H1 (cell line): ENCODE results near the gene ZBTB16. TPM values are rescaled to one million over a fixed set of nuclear protein-coding genes. Genes with fewer than 3 reads are reported as not detected.

Source experiments
- CTCF ChIA-PET: fragments of 300-600 bp; sonication (Branson Sonifier 250); formaldehyde crosslinking; loops from one replicate; lab custom pipeline; 2021; ENCODE audit not compliant: partially characterized antibody; lab: Charles Lee
- POLR2A ChIA-PET: fragments of 300-600 bp; sonication (Branson Sonifier 250); formaldehyde crosslinking; loops from one replicate; lab custom pipeline; 2021; ENCODE audit warnings: inconsistent platforms; ENCODE audit not compliant: partially characterized antibody; lab: Charles Lee
- DNase-seq, 2 experiments: peaks; one replicate each; pipeline versions ENCODE4 v3.0.0 to v3.0.0-alpha.2; 2010 to 2022; ENCODE audit warnings: low spot score in 2 of 2, low read depth in 1 of 2, mixed read lengths in 1 of 2
- FAIRE-seq: peaks from 2 replicates; lab custom pipeline; 2011; peaks lifted over from hg19 to GRCh38; lab: Jason Lieb, UNC
- H2AFZ ChIP-seq: 2 replicates; pipeline ENCODE4 v1.8.1; 2012; ENCODE audit warnings: low read length, inconsistent platforms
- H2AK5ac ChIP-seq: 2 replicates; pipeline ENCODE4 v1.6.1; 2013; ENCODE audit warnings: low read depth, low read length
- H2BK120ac ChIP-seq: replicated peaks from 2 replicates; pipeline ENCODE3; 2013; ENCODE audit warnings: low read depth, low read length, inconsistent platforms
- H2BK12ac ChIP-seq: 2 replicates; pipeline ENCODE4 v1.6.1; 2013; ENCODE audit warnings: low read depth, low read length
- H2BK15ac ChIP-seq: 2 replicates; pipeline ENCODE4 v1.6.1; 2013; ENCODE audit warnings: low read length
- H2BK20ac ChIP-seq: 2 replicates; pipeline ENCODE4 v1.6.1; 2013; ENCODE audit warnings: low read length
- H2BK5ac ChIP-seq: 2 replicates; pipeline ENCODE4 v1.6.1; 2013; ENCODE audit warnings: low read depth, low read length
- H3K14ac ChIP-seq: 2 replicates; pipeline ENCODE4 v1.6.1; 2013; ENCODE audit warnings: inconsistent platforms; ENCODE audit not compliant: insufficient read length
- H3K18ac ChIP-seq: 2 replicates; pipeline ENCODE4 v1.6.1; 2013; ENCODE audit warnings: low read length; ENCODE audit errors: extremely low read depth
- H3K23ac ChIP-seq: 2 replicates; pipeline ENCODE4 v1.6.1; 2013; ENCODE audit warnings: inconsistent platforms; ENCODE audit not compliant: insufficient read length
- H3K23me2 ChIP-seq: 2 replicates; pipeline ENCODE4 v1.6.1; 2013; ENCODE audit warnings: low read depth, low read length
- H3K27ac ChIP-seq: 2 replicates; pipeline ENCODE4 v1.6.1; 2011; ENCODE audit warnings: low read depth, low read length, inconsistent platforms
- H3K27me3 ChIP-seq, 4 experiments: replicated peaks in 1 of 4; 1 replicate in 1 of 4; 2 replicates in 3 of 4; pipeline versions ENCODE4 v1.6.1 to v1.8.1; 2011 to 2013; ENCODE audit warnings: low read length in 3 of 4, mild to moderate bottlenecking in 3 of 4, inconsistent platforms in 2 of 4, mixed read lengths in 2 of 4, moderate library complexity in 1 of 4; ENCODE audit not compliant: control insufficient read depth in 3 of 4, insufficient read depth in 3 of 4; ENCODE audit errors: extremely low read depth in 1 of 4
- H3K36me3 ChIP-seq, 4 experiments: 2 replicates each; pipeline versions ENCODE4 v1.6.1 to v1.8.1; 2011 to 2013; ENCODE audit warnings: mild to moderate bottlenecking in 4 of 4, low read length in 3 of 4, moderate library complexity in 2 of 4, control low read depth in 1 of 4, inconsistent platforms in 1 of 4; ENCODE audit not compliant: insufficient read depth in 4 of 4, control insufficient read depth in 2 of 4
- H3K4ac ChIP-seq: replicated peaks from 2 replicates; pipeline ENCODE3; 2013; ENCODE audit warnings: low read length, low read depth, mixed read lengths, inconsistent platforms; ENCODE audit not compliant: insufficient read length
- H3K4me1 ChIP-seq, 4 experiments: replicated peaks in 1 of 4; 1 replicate in 1 of 4; 2 replicates in 3 of 4; pipeline versions ENCODE4 v1.6.1 to v1.8.1; 2011 to 2013; ENCODE audit warnings: low read length in 3 of 4, inconsistent platforms in 2 of 4, mixed read lengths in 1 of 4; ENCODE audit not compliant: insufficient read depth in 4 of 4, control insufficient read depth in 3 of 4
- H3K4me2 ChIP-seq, 2 experiments: 2 replicates each; pipeline versions ENCODE4 v1.6.1 to v1.8.1; 2011 to 2013; ENCODE audit warnings: low read depth in 2 of 2, low read length in 2 of 2, control low read depth in 1 of 2, inconsistent platforms in 1 of 2, mild to moderate bottlenecking in 1 of 2; ENCODE audit not compliant: insufficient read depth in 1 of 2
- H3K4me3 ChIP-seq, 4 experiments: fragments of 200-600, 300-600 bp in 1 of 4; sonication (generic), shearing (Covaris generic), sonication (Bioruptor Twin) in 1 of 4; 2 replicates each; pipeline versions ENCODE4 v1.5.1 to v1.8.1; 2011 to 2016; ENCODE audit warnings: low read length in 4 of 4, low read depth in 3 of 4, control low read depth in 2 of 4, inconsistent platforms in 2 of 4, mild to moderate bottlenecking in 2 of 4, mixed read lengths in 1 of 4, moderate library complexity in 1 of 4; ENCODE audit not compliant: insufficient read depth in 2 of 4; ENCODE audit errors: extremely low read depth in 1 of 4
- H3K56ac ChIP-seq: replicated peaks from 2 replicates; pipeline ENCODE3; 2013; ENCODE audit warnings: low read depth, mild to moderate bottlenecking, mixed read lengths, low read length, inconsistent platforms; ENCODE audit not compliant: insufficient read length
- H3K79me1 ChIP-seq: 2 replicates; pipeline ENCODE4 v1.6.1; 2013; ENCODE audit warnings: low read depth, low read length, control low read depth
- H3K79me2 ChIP-seq, 2 experiments: 2 replicates each; pipeline versions ENCODE4 v1.6.1 to v1.8.1; 2012 to 2013; ENCODE audit warnings: low read length in 2 of 2, mild to moderate bottlenecking in 2 of 2, inconsistent platforms in 1 of 2; ENCODE audit not compliant: insufficient read depth in 2 of 2, control insufficient read depth in 1 of 2
- H3K9ac ChIP-seq, 4 experiments: replicated peaks in 1 of 4; 1 replicate in 1 of 4; 2 replicates in 3 of 4; pipeline versions ENCODE4 v1.6.1 to v1.8.1; 2011 to 2013; ENCODE audit warnings: low read depth in 3 of 4, low read length in 3 of 4, control low read depth in 2 of 4, mild to moderate bottlenecking in 2 of 4, moderate library complexity in 2 of 4, inconsistent platforms in 1 of 4; ENCODE audit errors: extremely low read depth in 1 of 4
- H3K9me3 ChIP-seq, 2 experiments: 2 replicates each; pipeline versions ENCODE4 v1.6.1 to v1.8.1; 2012 to 2013; ENCODE audit warnings: mild to moderate bottlenecking in 2 of 2, moderate library complexity in 2 of 2, control low read depth in 1 of 2, inconsistent platforms in 1 of 2, low read depth in 1 of 2, low read length in 1 of 2, mixed read lengths in 1 of 2; ENCODE audit not compliant: insufficient read depth in 2 of 2
- H4K20me1 ChIP-seq, 2 experiments: replicated peaks in 1 of 2; 2 replicates each; pipeline versions ENCODE3 to v1.8.1; 2011 to 2013; ENCODE audit warnings: inconsistent platforms in 2 of 2, low read length in 2 of 2, mild to moderate bottlenecking in 1 of 2; ENCODE audit not compliant: insufficient read depth in 2 of 2, control insufficient read depth in 1 of 2
- H4K5ac ChIP-seq: 2 replicates; pipeline ENCODE4 v1.6.1; 2013; ENCODE audit warnings: low read length, low read depth, mixed read lengths, inconsistent platforms; ENCODE audit not compliant: insufficient read length
- H4K8ac ChIP-seq: 2 replicates; pipeline ENCODE4 v1.8.0; 2013; ENCODE audit warnings: mild to moderate bottlenecking, moderate library complexity, low read length, inconsistent platforms; ENCODE audit not compliant: insufficient read depth; ENCODE audit errors: extremely low read depth
- H4K91ac ChIP-seq: replicated peaks from 2 replicates; pipeline ENCODE3; 2013; ENCODE audit warnings: low read length, mixed read lengths, inconsistent platforms; ENCODE audit not compliant: insufficient read length
- ATF3 ChIP-seq: IDR thresholded peaks from 2 replicates; pipeline ENCODE4 v1.6.1; 2011; ENCODE audit warnings: low read depth, mild to moderate bottlenecking, low read length; ENCODE audit not compliant: insufficient read depth
- BACH1 ChIP-seq: IDR thresholded peaks from 2 replicates; pipeline ENCODE4 v1.6.1; 2012; ENCODE audit warnings: low read length, improper control_type of control experiment
- CBX8 ChIP-seq: fragments of 300-800, 300-1000 bp; sonication (generic); IDR thresholded peaks from 2 replicates; pipeline ENCODE4 v1.7.1; 2016; ENCODE audit warnings: low read depth, low read length, borderline replicate concordance
- CHD2 ChIP-seq: IDR thresholded peaks from 2 replicates; pipeline ENCODE4 v1.6.1; 2012; ENCODE audit warnings: low read length, improper control_type of control experiment
- FOSL1 ChIP-seq: IDR thresholded peaks from 2 replicates; pipeline ENCODE4 v1.6.1; 2011; ENCODE audit warnings: mild to moderate bottlenecking, low read depth, low read length, moderate library complexity; ENCODE audit not compliant: insufficient read depth
- JUND ChIP-seq: IDR thresholded peaks from 2 replicates; pipeline ENCODE4 v1.6.1; 2011; ENCODE audit warnings: mild to moderate bottlenecking, improper control_type of control experiment, low read length
- MAFK ChIP-seq: IDR thresholded peaks from 2 replicates; pipeline ENCODE4 v1.6.1; 2012; ENCODE audit warnings: low read depth, mild to moderate bottlenecking, improper control_type of control experiment, low read length
- RAD21 ChIP-seq, 2 experiments: IDR thresholded peaks in 1 of 2; conservative IDR thresholded peaks in 1 of 2; 2 replicates each; pipeline ENCODE4 v1.6.1; 2011; ENCODE audit warnings: low read depth in 2 of 2, low read length in 2 of 2, improper control_type of control experiment in 1 of 2, inconsistent platforms in 1 of 2, mild to moderate bottlenecking in 1 of 2, moderate library complexity in 1 of 2
- RNF2 ChIP-seq: fragments of 200-900, 300-1000 bp; sonication (generic); IDR thresholded peaks from 2 replicates; pipeline ENCODE4 v1.7.1; 2016; ENCODE audit warnings: borderline replicate concordance, low read depth, mild to moderate bottlenecking, antibody characterized with exemption, low read length; ENCODE audit not compliant: poor library complexity, severe bottlenecking; ENCODE audit errors: missing control alignments
- SAP30 ChIP-seq: fragments of 300-600 bp; sonication (generic); IDR thresholded peaks from 2 replicates; pipeline ENCODE4 v1.7.1; 2012; ENCODE audit warnings: low read length, moderate library complexity, mild to moderate bottlenecking, inconsistent platforms; ENCODE audit not compliant: insufficient read depth, insufficient replicate concordance
- TBP ChIP-seq: IDR thresholded peaks from 2 replicates; pipeline ENCODE4 v1.6.1; 2011; ENCODE audit warnings: low read depth, low read length, improper control_type of control experiment
- TEAD4 ChIP-seq: IDR thresholded peaks from 2 replicates; pipeline ENCODE4 v1.6.1; 2012; ENCODE audit warnings: low read depth, low read length, inconsistent platforms, mixed read lengths
- WGBS, 2 experiments: shearing (Covaris generic) in 1 of 2; methylation state at CpG; one replicate each; pipeline versions ENCODE4 v1.1.6 to v1.1.7; 2013 to 2015; ENCODE audit warnings: low lambda C conversion rate in 2 of 2, mixed read lengths in 2 of 2, inconsistent platforms in 1 of 2, low coverage in 1 of 2, missing lambda C conversion rate in 1 of 2; ENCODE audit not compliant: insufficient replicate concordance in 2 of 2, insufficient coverage in 1 of 2, insufficient read length in 1 of 2; ENCODE audit errors: extremely low coverage in 1 of 2, missing lambda C conversion rate in 1 of 2; 5-methylcytosine and 5-hydroxymethylcytosine counted together
- polyA plus RNA-seq, 7 experiments: library from polyadenylated mRNA; depleted of rRNA in 3 of 7; stranded (reverse) in 5 of 7; unstranded in 2 of 7; fragments of >200 nt in 5 of 7; fragments of 200-250 nt in 2 of 7; gene quantifications; 1 replicate in 5 of 7; 2 replicates in 1 of 7; 4 replicates in 1 of 7; pipeline versions ENCODE4 v1.2.1 to v1.2.3, GENCODE V29; 2011 to 2013; ENCODE audit warnings: missing spikeins in 2 of 7, mixed read lengths in 2 of 7
- total RNA-seq: library from RNA; stranded (reverse); fragmentation: NEBNext Ultra II Directional; extraction: Animal tissue kit (Norgen Biotek cat#: 25700); gene quantifications from 2 replicates; pipeline ENCODE4 v1.2.1, GENCODE V29; 2021

ZBTB16 gene
- total and polyA plus RNA-seq, 2 of the 8 experiments (the other 6 are each of a cell fraction or from before 2014, with no cell fraction given) = 0.12 to 0.61 TPM

GRCh38 chr11:114027926-114028325 is 31.6 kb upstream of the ZBTB16 start:
- H3K27me3 ChIP-seq = peaks cover 0 to 2% (median 0%) of the 10 kb centered on the region in 4 experiments; a peak in 1 of 7 replicates
- DNase-seq (no peak), FAIRE-seq (no peak)
- TF ChIP-seq ATF3 (no peak), TBP (no peak), RNF2 (no peak), BACH1 (no peak), JUND (no peak), CBX8 (no peak), CHD2 (no peak), TEAD4 (no peak), SAP30 (no peak), RAD21 (IDR thresholded peaks at IDR 0.05 in 1 of 2, conservative IDR thresholded peaks at IDR 0.05 in 1 of 2; ENCODE audit: low read depth in 2 of 2, low read length in 2 of 2) (no peak), MAFK (no peak), FOSL1 (no peak)
- no peak overlapping the region for H3K9ac ChIP-seq
- no peak overlapping the region for H3K27ac ChIP-seq
- no peak overlapping the region for H3K4ac ChIP-seq
- H3K79me1 ChIP-seq = no peaks in the 10 kb centered on the region
- WGBS, 2 experiments = 86% methylated on average over 4 of the region's 4 CpGs; no CpG with 5 or more reads in 1 of the 2 experiments
- no peak overlapping the region for H4K91ac ChIP-seq
- no peak overlapping the region for H2BK120ac ChIP-seq
- no peaks in the 10 kb centered on the region for H3K9me3 ChIP-seq
- no peak overlapping the region for H3K23ac ChIP-seq
- H3K79me2 ChIP-seq = no peaks in the 10 kb centered on the region
- H2BK5ac ChIP-seq = no peak overlapping the region
- no peak overlapping the region for H3K18ac ChIP-seq
- H2AK5ac ChIP-seq = no peak overlapping the region
- H3K56ac ChIP-seq = no peak overlapping the region
- H4K8ac ChIP-seq = no peak overlapping the region
- H3K14ac ChIP-seq = no peak overlapping the region
- no peak overlapping the region for H4K5ac ChIP-seq
- H3K23me2 ChIP-seq = no peaks in the 10 kb centered on the region
- no peak overlapping the region for H3K4me3 ChIP-seq
- no peaks in the 10 kb centered on the region for H4K20me1 ChIP-seq
- ChIA-PET CTCF (interaction anchor here (0.5 to 9.8 kb wide), 11 partner anchors 8 to 233 kb away, joined by 3 to 164 read pairs (median 18); no protein-coding TSS in a partner anchor), POLR2A (no interaction called here)
- no peak overlapping the region for H2AFZ ChIP-seq
- H2BK12ac ChIP-seq = no peak overlapping the region
- H2BK15ac ChIP-seq = no peak overlapping the region
- no peaks in the 10 kb centered on the region for H3K36me3 ChIP-seq
- no peak overlapping the region for H3K4me2 ChIP-seq
- no peaks in the 10 kb centered on the region for H3K4me1 ChIP-seq
- no peak overlapping the region for H2BK20ac ChIP-seq
